NCI-H2196 treated with DMSO at 0.1 percent for 48 hours (cell line): ENCODE results near the gene KIAA1191.
"Not testable (repeated sequence)": the region's sequence is repeated elsewhere in the genome, so short reads cannot be mapped to it uniquely, and the experiment has no call there.

Source experiments
- DNase-seq: peaks from one replicate; lab custom pipeline; 2025; ENCODE audit not compliant: unreplicated experiment; lab: John Stamatoyannopoulos, UW

KIAA1191 gene

GRCh38 chr5:176317534-176318374, 43.8 kb downstream of the KIAA1191 start:
- DNase-seq = no peak

- DNase-seq = not testable (repeated sequence)
Measured at GRCh38 chr5:176305356-176305755, 56.2 kb downstream of the KIAA1191 start.
